PC-3 (cell line): ENCODE results near the gene NCCRP1. TPM values are rescaled to one million over a fixed set of nuclear protein-coding genes. Genes with fewer than 3 reads are reported as not detected.

Source experiments
- ATAC-seq: fragments of 200-7000 bp; cut with Tn5 transposase; 2 replicates; pipeline ENCODE4 v1.9.1; 2020; ENCODE audit warnings: mild to moderate bottlenecking, moderate library complexity
- BruUV-seq: library from RNA; stranded (reverse); fragments of 400-500 nt; replicated peaks from 2 replicates; lab custom pipeline; 2021; lab: Mats Ljungman, UMichigan
- CTCF ChIA-PET: fragments of 300-600 bp; sonication (Branson Sonifier 250); formaldehyde crosslinking; loops from one replicate; lab custom pipeline; 2022; ENCODE audit warnings: antibody characterized with exemption; lab: Charles Lee
- POLR2A ChIA-PET: fragments of 300-600 bp; sonication (Branson Sonifier 250); formaldehyde crosslinking; loops from one replicate; lab custom pipeline; 2022; ENCODE audit warnings: antibody characterized with exemption; ENCODE audit not compliant: unreplicated experiment; lab: Charles Lee
- DNase-seq: peaks from one replicate; pipeline ENCODE4 v3.0.0-alpha.2; 2015
- H2AFZ ChIP-seq: fragments of 300-600 bp; sonication (generic); 2 replicates; pipeline ENCODE4 v1.6.0; 2016; ENCODE audit warnings: antibody characterized with exemption, low read length
- H3F3A ChIP-seq: fragments of 300-600 bp; sonication (generic); one replicate; pipeline ENCODE4 v1.6.0; 2017; ENCODE audit warnings: antibody characterized with exemption, low read length, control low read depth, mild to moderate bottlenecking; ENCODE audit not compliant: unreplicated experiment
- H3K27ac ChIP-seq: fragments of 300-600 bp; sonication (generic); 2 replicates; pipeline ENCODE4 v1.5.1; 2016; ENCODE audit warnings: mild to moderate bottlenecking, low read length
- H3K27me3 ChIP-seq: fragments of 300-600 bp; sonication (generic); 2 replicates; pipeline ENCODE4 v1.6.1; 2016; ENCODE audit warnings: low read length, mixed read lengths
- H3K36me3 ChIP-seq: fragments of 300-600 bp; sonication (generic); 2 replicates; pipeline ENCODE4 v1.6.1; 2016; ENCODE audit warnings: low read depth, mixed run types, low read length, mixed read lengths
- H3K4me1 ChIP-seq: fragments of 300-600 bp; sonication (generic); 2 replicates; pipeline ENCODE4 v1.5.1; 2016; ENCODE audit warnings: low read length; ENCODE audit not compliant: insufficient read depth
- H3K4me2 ChIP-seq: fragments of 300-600 bp; sonication (generic); 2 replicates; pipeline ENCODE4 v1.6.0; 2016; ENCODE audit warnings: low read length
- H3K4me3 ChIP-seq: fragments of 300-600 bp; sonication (generic); 2 replicates; pipeline ENCODE4 v1.5.1; 2016; ENCODE audit warnings: mild to moderate bottlenecking, low read length, mixed read lengths
- H3K79me2 ChIP-seq: fragments of 300-600 bp; sonication (generic); 2 replicates; pipeline ENCODE4 v1.6.1; 2017; ENCODE audit warnings: low read length, mixed read lengths
- H3K9ac ChIP-seq: fragments of 300-600 bp; sonication (generic); 2 replicates; pipeline ENCODE4 v1.6.0; 2016; ENCODE audit warnings: mild to moderate bottlenecking, low read length
- H3K9me2 ChIP-seq: fragments of 300-600 bp; sonication (generic); replicated peaks from 2 replicates; pipeline ENCODE4 v1.6.1; 2016; ENCODE audit warnings: mixed run types, low read length, mixed read lengths
- H3K9me3 ChIP-seq: fragments of 300-600 bp; sonication (generic); 2 replicates; pipeline ENCODE4 v1.6.1; 2016; ENCODE audit warnings: low read length, mixed read lengths
- H4K20me1 ChIP-seq: fragments of 300-600 bp; sonication (generic); 2 replicates; pipeline ENCODE4 v1.6.1; 2016; ENCODE audit warnings: low read length, mixed read lengths
- CTCF ChIP-seq: fragments of 300-600 bp; sonication (generic); conservative IDR thresholded peaks from 2 replicates; pipeline ENCODE4 v1.5.1; 2017; ENCODE audit warnings: antibody characterized with exemption, low read depth, mild to moderate bottlenecking, low read length
- EZH2 ChIP-seq: fragments of 300-600 bp; sonication (generic); IDR thresholded peaks from one replicate; pipeline ENCODE4 v1.6.1; 2017; ENCODE audit warnings: antibody characterized with exemption, mild to moderate bottlenecking, low read length; ENCODE audit not compliant: unreplicated experiment
- EZH2phosphoT487 ChIP-seq: fragments of 300-600 bp; sonication (generic); IDR thresholded peaks from 2 replicates; pipeline ENCODE4 v1.6.1; 2018; ENCODE audit warnings: mild to moderate bottlenecking, antibody characterized with exemption, low read length, borderline replicate concordance
- intact Hi-C: fragments of 100-400 bp; cut with micrococcal nuclease; formaldehyde crosslinking; loops from 2 replicates; pipeline ENCODE4 v1.9.0; 2023
- total RNA-seq: library from RNA; depleted of rRNA; stranded (reverse); fragments of >200 nt; gene quantifications from 2 replicates; pipeline ENCODE4 v1.2.3, GENCODE V29; 2014

Gene NCCRP1
- total RNA-seq, 1 experiment from 2014 or later = 2.2 TPM

DNA sequence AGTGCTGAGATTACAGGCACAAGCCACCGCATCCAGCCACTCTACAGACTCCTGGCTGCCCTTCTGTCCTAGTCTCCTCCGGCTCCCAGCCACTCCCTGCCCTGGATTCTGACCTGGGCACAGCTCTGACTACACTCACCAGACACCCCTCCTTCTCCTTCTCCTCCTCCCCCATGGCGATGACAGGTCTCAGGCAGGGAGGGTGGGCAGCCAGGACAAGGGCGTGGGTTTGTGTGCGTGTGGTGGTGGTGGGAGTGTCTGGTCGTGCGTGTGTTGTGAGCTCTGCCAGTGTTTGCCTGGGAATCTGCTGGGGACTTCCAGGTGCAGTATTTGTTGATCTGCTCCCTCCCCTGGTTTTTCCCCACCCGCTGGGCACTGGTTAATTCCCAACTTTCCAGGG, 3.0 kb upstream of the NCCRP1 start:
- DNase-seq (no peak), ATAC-seq (peak; percentile 47)
- Histone ChIP-seq H3K4me1 (peaks cover 23% of the 10 kb centered on the region), H3K36me3 (no peaks in the 10 kb centered on the region), H3K4me2 (no peak overlapping the region), H4K20me1 (no peaks in the 10 kb centered on the region), H3K79me2 (no peaks in the 10 kb centered on the region), H3K4me3 (no peak overlapping the region), H3K27me3 (no peaks in the 10 kb centered on the region), H3F3A (no peaks in the 10 kb centered on the region), H3K9me3 (no peaks in the 10 kb centered on the region), H3K9me2 (no peaks in the 10 kb centered on the region), H2AFZ (no peak overlapping the region), H3K9ac (no peak overlapping the region), H3K27ac (no peak overlapping the region)
- intact Hi-C loops = no loop called here
- no peak for TF ChIP-seq CTCF
- no peak for TF ChIP-seq EZH2phosphoT487
- ChIA-PET CTCF (no interaction called here), POLR2A (interaction anchor here (0.6 kb wide), 1 partner anchor 9 kb away, joined by 5 read pairs; no protein-coding TSS in a partner anchor)
- BruUV-seq = no TSS peak

- DNase-seq (peak; percentile 14), ATAC-seq (no peak; the same call in 1 of the 2 replicates)
- no peak for TF ChIP-seq EZH2
- TF ChIP-seq EZH2phosphoT487 = no peak
- no peak for TF ChIP-seq CTCF
- Histone ChIP-seq H4K20me1 (no peaks in the 10 kb centered on the region), H3K9ac (no peak overlapping the region), H3K27me3 (no peaks in the 10 kb centered on the region), H2AFZ (0 out of 2 replicates have a peak overlapping the region, but pooled peaks have one; percentile 30), H3K27ac (0 out of 2 replicates have a peak overlapping the region, but pooled peaks have one; percentile 11), H3K4me1 (peaks cover 23% of the 10 kb centered on the region), H3K36me3 (no peaks in the 10 kb centered on the region), H3K9me3 (no peaks in the 10 kb centered on the region), H3K4me2 (no peak overlapping the region), H3K79me2 (no peaks in the 10 kb centered on the region), H3F3A (no peaks in the 10 kb centered on the region), H3K9me2 (no peaks in the 10 kb centered on the region), H3K4me3 (no peak overlapping the region)
- POLR2A ChIA-PET = no interaction called here
- BruUV-seq = no TSS peak
- CTCF ChIA-PET = no interaction called here
- intact Hi-C loops = no loop called here
Measured at GRCh38 chr19:39194832-39195542, 1.8 kb upstream of the NCCRP1 start.

DNA sequence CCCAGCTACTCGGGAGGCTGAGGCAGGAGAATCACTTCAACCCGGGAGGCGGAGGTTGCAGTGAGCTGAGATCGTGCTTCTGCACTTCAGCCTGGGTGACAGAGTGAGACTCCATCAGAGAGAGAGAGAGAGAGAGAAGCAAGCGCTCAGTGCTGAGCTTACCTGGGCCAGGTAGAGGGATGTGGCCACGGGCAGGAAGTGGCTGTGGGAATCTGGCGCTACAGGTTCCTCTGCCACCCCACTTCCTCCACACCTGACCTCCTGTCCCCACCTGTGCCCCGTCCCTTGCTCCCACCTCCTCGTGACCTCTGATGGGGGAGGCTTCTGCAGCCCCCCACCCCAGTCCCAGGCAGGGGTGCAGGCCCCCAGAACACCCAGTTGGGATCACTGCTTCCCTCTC, 1.0 kb upstream of the NCCRP1 start:
- no peaks in the 10 kb centered on the region for H3K9me3 ChIP-seq
- no peaks in the 10 kb centered on the region for H3F3A ChIP-seq
- H3K27me3 ChIP-seq = no peaks in the 10 kb centered on the region
- no peaks in the 10 kb centered on the region for H3K36me3 ChIP-seq
- H3K4me3 ChIP-seq = no peak overlapping the region
- 0 out of 2 replicates have a peak overlapping the region, but pooled peaks have one; percentile 30 for H2AFZ ChIP-seq
- H3K27ac ChIP-seq = 0 out of 2 replicates have a peak overlapping the region, but pooled peaks have one; percentile 11
- no peaks in the 10 kb centered on the region for H3K79me2 ChIP-seq
- H3K9ac ChIP-seq = no peak overlapping the region
- POLR2A ChIA-PET = no interaction called here
- CTCF ChIA-PET = no interaction called here
- TF ChIP-seq EZH2phosphoT487 = no peak
- BruUV-seq = no TSS peak
- DNase-seq (peak; percentile 23), ATAC-seq (peak; percentile 23; the same call in 1 of the 2 replicates)
- H3K9me2 ChIP-seq = no peaks in the 10 kb centered on the region
- H4K20me1 ChIP-seq = no peaks in the 10 kb centered on the region
- 0 out of 2 replicates have a peak overlapping the region, but pooled peaks have one; percentile 19 for H3K4me2 ChIP-seq
- intact Hi-C loops = no loop called here
- H3K4me1 ChIP-seq = peaks cover 23% of the 10 kb centered on the region
